Measurements from ENCODE around the gene RALGPS1.

The RALGPS1 gene

GRCh38 chr9:127122176-127123063 is 207.8 kb downstream of the RALGPS1 start, which contains the start of gene ANGPTL2:
TSS of gene ANGPTL2 (minus strand) at chr9:127122635. CDS start at chr9:127108731, 13,904 bp downstream.
- no peak for DNase-seq (ENCODE audit: low read depth in 2 of 2)

GRCh38 chr9:127123064-127123890 is 208.7 kb downstream of the RALGPS1 start:
- DNase-seq (ENCODE audit: low read depth in 2 of 2) = no peak

GRCh38 chr9:127124111-127124531 is 209.5 kb downstream of the RALGPS1 start:
- DNase-seq (ENCODE audit: low read depth in 2 of 2) = no peak

- no peak for DNase-seq (ENCODE audit: low read depth in 2 of 2)
Observed at GRCh38 chr9:127124792-127125191, 210.2 kb downstream of the RALGPS1 start.

- no peak for DNase-seq (ENCODE audit: low read depth in 2 of 2)
Observed at GRCh38 chr9:127126971-127127370, 212.4 kb downstream of the RALGPS1 start.

GRCh38 chr9:127128341-127129072 is 213.9 kb downstream of the RALGPS1 start:
- no peak for DNase-seq (ENCODE audit: low read depth in 2 of 2)

- no peak for DNase-seq (ENCODE audit: low read depth in 2 of 2)
Observed at GRCh38 chr9:127129073-127129717, 214.6 kb downstream of the RALGPS1 start.

- DNase-seq (ENCODE audit: low read depth in 2 of 2) = no peak
Observed at GRCh38 chr9:127129718-127130085, 215.1 kb downstream of the RALGPS1 start.

GRCh38 chr9:127130235-127130634 is 215.7 kb downstream of the RALGPS1 start:
- no peak for DNase-seq (ENCODE audit: low read depth in 2 of 2)

GRCh38 chr9:127130661-127131538 is 216.3 kb downstream of the RALGPS1 start:
- DNase-seq (ENCODE audit: low read depth in 2 of 2) = no peak

GRCh38 chr9:127131871-127132270 is 217.3 kb downstream of the RALGPS1 start:
- no peak for DNase-seq (ENCODE audit: low read depth in 2 of 2)

GRCh38 chr9:127132375-127132774 is 217.8 kb downstream of the RALGPS1 start:
- DNase-seq (ENCODE audit: low read depth in 2 of 2) = no peak

- DNase-seq (ENCODE audit: low read depth in 2 of 2) = no peak
Observed at GRCh38 chr9:127132921-127133647, 218.5 kb downstream of the RALGPS1 start.

- DNase-seq (ENCODE audit: low read depth in 2 of 2) = no peak
Observed at GRCh38 chr9:127133739-127134167, 219.2 kb downstream of the RALGPS1 start.

- DNase-seq (ENCODE audit: low read depth in 2 of 2) = no peak
Observed at GRCh38 chr9:127135056-127135745, 220.6 kb downstream of the RALGPS1 start.

- no peak for DNase-seq (ENCODE audit: low read depth in 2 of 2)
Observed at GRCh38 chr9:127136081-127136879, 221.7 kb downstream of the RALGPS1 start.

GRCh38 chr9:127136880-127137639 is 222.5 kb downstream of the RALGPS1 start:
- DNase-seq (ENCODE audit: low read depth in 2 of 2) = no peak
